Mesendoderm (in vitro differentiated cells): ENCODE results near the gene IL22RA2.

Source experiments
- DNase-seq: peaks from one replicate; pipeline ENCODE4 v3.0.0; 2013
- H2AK5ac ChIP-seq: 2 replicates; pipeline ENCODE4 v1.6.1; 2013; ENCODE audit warnings: low read length, inconsistent platforms
- H2BK120ac ChIP-seq: 2 replicates; pipeline ENCODE4 v1.6.1; 2013; ENCODE audit warnings: low read depth, mild to moderate bottlenecking, low read length, moderate library complexity, mixed read lengths
- H2BK15ac ChIP-seq: replicated peaks from 2 replicates; pipeline ENCODE4 v1.6.1; 2013; ENCODE audit warnings: low read depth, mild to moderate bottlenecking, moderate library complexity
- H2BK5ac ChIP-seq: 2 replicates; pipeline ENCODE4 v1.6.1; 2013; ENCODE audit warnings: low read length, inconsistent platforms
- H3K18ac ChIP-seq: 2 replicates; pipeline ENCODE4 v1.6.1; 2013; ENCODE audit warnings: mild to moderate bottlenecking, low read length, mixed read lengths
- H3K23ac ChIP-seq: one replicate; pipeline ENCODE4 v1.6.1; 2013; ENCODE audit warnings: low read length
- H3K27ac ChIP-seq: 2 replicates; pipeline ENCODE4 v1.5.1; 2013; ENCODE audit warnings: low read depth, mild to moderate bottlenecking, inconsistent platforms, low read length, moderate library complexity
- H3K27me3 ChIP-seq: 2 replicates; pipeline ENCODE4 v1.6.1; 2013; ENCODE audit warnings: low read length, control low read depth, mild to moderate bottlenecking, inconsistent platforms; ENCODE audit not compliant: insufficient read depth, poor library complexity
- H3K36me3 ChIP-seq: 2 replicates; pipeline ENCODE4 v1.6.1; 2013; ENCODE audit warnings: low read length, inconsistent platforms; ENCODE audit not compliant: control insufficient read depth, insufficient read depth
- H3K4ac ChIP-seq: one replicate; pipeline ENCODE4 v1.6.1; 2013; ENCODE audit warnings: low read depth, mild to moderate bottlenecking, low read length, moderate library complexity
- H3K4me1 ChIP-seq: 2 replicates; pipeline ENCODE4 v1.6.1; 2013; ENCODE audit warnings: low read depth, low read length, inconsistent platforms; ENCODE audit not compliant: control insufficient read depth
- H3K4me2 ChIP-seq: 2 replicates; pipeline ENCODE4 v1.6.1; 2013; ENCODE audit warnings: low read length
- H3K4me3 ChIP-seq: 2 replicates; pipeline ENCODE4 v1.5.1; 2013; ENCODE audit warnings: mild to moderate bottlenecking, low read length
- H3K56ac ChIP-seq: one replicate; pipeline ENCODE4 v1.6.1; 2013; ENCODE audit warnings: low read length
- H3K79me1 ChIP-seq: 2 replicates; pipeline ENCODE4 v1.6.1; 2013; ENCODE audit warnings: low read length, inconsistent platforms
- H3K79me2 ChIP-seq: 2 replicates; pipeline ENCODE4 v1.6.1; 2013; ENCODE audit warnings: mild to moderate bottlenecking, low read length; ENCODE audit not compliant: control insufficient read depth, insufficient read depth
- H3K9ac ChIP-seq: 2 replicates; pipeline ENCODE4 v1.6.1; 2013; ENCODE audit warnings: low read length, inconsistent platforms
- H4K5ac ChIP-seq: one replicate; pipeline ENCODE4 v1.6.1; 2013; ENCODE audit warnings: low read length
- H4K8ac ChIP-seq: one replicate; pipeline ENCODE4 v1.6.1; 2013; ENCODE audit warnings: low read depth, mild to moderate bottlenecking, control low read depth, low read length, moderate library complexity
- WGBS: extraction: QIAGEN DNeasy Blood & Tissue Kit; methylation state at CpG from one replicate; pipeline ENCODE4 v1.1.7; 2013; ENCODE audit warnings: low lambda C conversion rate, missing lambda C conversion rate; ENCODE audit not compliant: insufficient coverage; ENCODE audit errors: extremely low coverage; 5-methylcytosine and 5-hydroxymethylcytosine counted together

The IL22RA2 gene

GRCh38 chr6:137190583-137191094, 17.2 kb upstream of the IL22RA2 start:
- H3K56ac ChIP-seq = no peak overlapping the region
- H3K4me1 ChIP-seq = no peaks in the 10 kb centered on the region
- no peaks in the 10 kb centered on the region for H3K79me2 ChIP-seq
- no peak overlapping the region for H4K8ac ChIP-seq
- WGBS = no CpG with 5 or more reads among the region's 5 CpGs
- H3K27ac ChIP-seq = no peak overlapping the region
- H2BK120ac ChIP-seq = no peak overlapping the region
- H3K27me3 ChIP-seq = no peaks in the 10 kb centered on the region
- no peak overlapping the region for H3K4ac ChIP-seq
- H3K36me3 ChIP-seq = no peaks in the 10 kb centered on the region
- H2AK5ac ChIP-seq = no peak overlapping the region
- no peak overlapping the region for H3K4me3 ChIP-seq
- no peak for DNase-seq
- H4K5ac ChIP-seq = no peak overlapping the region
- H3K4me2 ChIP-seq = no peak overlapping the region
- no peaks in the 10 kb centered on the region for H3K79me1 ChIP-seq
- H3K9ac ChIP-seq = no peak overlapping the region
- H3K18ac ChIP-seq = no peak overlapping the region
- H2BK15ac ChIP-seq = no peak overlapping the region
- H2BK5ac ChIP-seq = no peak overlapping the region
- H3K23ac ChIP-seq = no peak overlapping the region

- H3K27me3 ChIP-seq = no peaks in the 10 kb centered on the region
- H2BK5ac ChIP-seq = no peak overlapping the region
- H3K4me2 ChIP-seq = no peak overlapping the region
- H4K5ac ChIP-seq = no peak overlapping the region
- no peaks in the 10 kb centered on the region for H3K4me1 ChIP-seq
- H3K23ac ChIP-seq = no peak overlapping the region
- no peak overlapping the region for H4K8ac ChIP-seq
- no peak overlapping the region for H2BK15ac ChIP-seq
- no peak overlapping the region for H2BK120ac ChIP-seq
- WGBS = 100% methylated on average over 1 of the region's 5 CpGs
- H3K79me2 ChIP-seq = no peaks in the 10 kb centered on the region
- H3K18ac ChIP-seq = no peak overlapping the region
- no peak overlapping the region for H3K56ac ChIP-seq
- H3K9ac ChIP-seq = no peak overlapping the region
- peak; percentile 83 for DNase-seq
- no peak overlapping the region for H3K4me3 ChIP-seq
- no peaks in the 10 kb centered on the region for H3K36me3 ChIP-seq
- H2AK5ac ChIP-seq = no peak overlapping the region
- H3K79me1 ChIP-seq = no peaks in the 10 kb centered on the region
- no peak overlapping the region for H3K27ac ChIP-seq
- H3K4ac ChIP-seq = no peak overlapping the region
These were observed 15.4 kb upstream of the IL22RA2 start for GRCh38 chr6:137188855-137189254.

- Histone ChIP-seq H3K79me2 (no peaks in the 10 kb centered on the region), H3K23ac (no peak overlapping the region), H4K8ac (no peak overlapping the region), H3K18ac (no peak overlapping the region), H3K79me1 (no peaks in the 10 kb centered on the region), H3K56ac (no peak overlapping the region), H3K4me3 (peak overlapping the region; percentile 3), H3K9ac (no peak overlapping the region), H3K36me3 (no peaks in the 10 kb centered on the region), H4K5ac (no peak overlapping the region), H3K27me3 (no peaks in the 10 kb centered on the region), H3K4me2 (no peak overlapping the region), H2BK5ac (no peak overlapping the region), H2BK120ac (no peak overlapping the region), H3K4ac (no peak overlapping the region), H3K27ac (no peak overlapping the region), H3K4me1 (no peaks in the 10 kb centered on the region), H2AK5ac (no peak overlapping the region), H2BK15ac (no peak overlapping the region)
- no CpG with 5 or more reads among the region's 3 CpGs for WGBS
- DNase-seq = no peak
These were observed 11.8 kb upstream of the IL22RA2 start for GRCh38 chr6:137185290-137185689.

GRCh38 chr6:137182654-137183073, 9.2 kb upstream of the IL22RA2 start:
- Histone ChIP-seq H3K18ac (no peak overlapping the region), H3K4me2 (no peak overlapping the region), H3K4me3 (no peak overlapping the region), H3K56ac (no peak overlapping the region), H4K5ac (no peak overlapping the region), H3K23ac (no peak overlapping the region), H3K4me1 (no peaks in the 10 kb centered on the region), H3K27me3 (no peaks in the 10 kb centered on the region), H3K27ac (no peak overlapping the region), H3K36me3 (no peaks in the 10 kb centered on the region), H2BK15ac (no peak overlapping the region), H2BK5ac (no peak overlapping the region), H2BK120ac (no peak overlapping the region), H3K4ac (no peak overlapping the region), H3K79me2 (no peaks in the 10 kb centered on the region), H2AK5ac (no peak overlapping the region), H4K8ac (no peak overlapping the region), H3K79me1 (no peaks in the 10 kb centered on the region), H3K9ac (no peak overlapping the region)
- DNase-seq = peak; percentile 5

- no peaks in the 10 kb centered on the region for H3K27me3 ChIP-seq
- no peaks in the 10 kb centered on the region for H3K4me1 ChIP-seq
- no peak overlapping the region for H3K23ac ChIP-seq
- no peak overlapping the region for H4K5ac ChIP-seq
- H3K4me2 ChIP-seq = no peak overlapping the region
- H3K79me2 ChIP-seq = no peaks in the 10 kb centered on the region
- peak; percentile 19 for DNase-seq
- no peak overlapping the region for H3K56ac ChIP-seq
- H4K8ac ChIP-seq = no peak overlapping the region
- H2BK5ac ChIP-seq = no peak overlapping the region
- H3K4me3 ChIP-seq = no peak overlapping the region
- no peak overlapping the region for H2AK5ac ChIP-seq
- WGBS = no CpG with 5 or more reads among the region's 3 CpGs
- H3K27ac ChIP-seq = no peak overlapping the region
- H3K9ac ChIP-seq = no peak overlapping the region
- no peak overlapping the region for H3K4ac ChIP-seq
- no peak overlapping the region for H3K18ac ChIP-seq
- H2BK15ac ChIP-seq = no peak overlapping the region
- no peaks in the 10 kb centered on the region for H3K36me3 ChIP-seq
- no peak overlapping the region for H2BK120ac ChIP-seq
- H3K79me1 ChIP-seq = no peaks in the 10 kb centered on the region
These were observed 8.6 kb upstream of the IL22RA2 start for GRCh38 chr6:137181891-137182653.

- no peaks in the 10 kb centered on the region for H3K27me3 ChIP-seq
- H4K5ac ChIP-seq = no peak overlapping the region
- no peak overlapping the region for H3K18ac ChIP-seq
- H3K4me1 ChIP-seq = no peaks in the 10 kb centered on the region
- no peaks in the 10 kb centered on the region for H3K36me3 ChIP-seq
- no peak overlapping the region for H3K27ac ChIP-seq
- H2BK120ac ChIP-seq = no peak overlapping the region
- DNase-seq = no peak
- H3K79me2 ChIP-seq = no peaks in the 10 kb centered on the region
- H3K4ac ChIP-seq = no peak overlapping the region
- no peak overlapping the region for H3K9ac ChIP-seq
- H2BK5ac ChIP-seq = no peak overlapping the region
- H2BK15ac ChIP-seq = no peak overlapping the region
- no peaks in the 10 kb centered on the region for H3K79me1 ChIP-seq
- H3K56ac ChIP-seq = no peak overlapping the region
- no peak overlapping the region for H4K8ac ChIP-seq
- no CpG with 5 or more reads among the region's 1 CpG for WGBS
- H2AK5ac ChIP-seq = no peak overlapping the region
- no peak overlapping the region for H3K4me2 ChIP-seq
- no peak overlapping the region for H3K4me3 ChIP-seq
- H3K23ac ChIP-seq = no peak overlapping the region
These were observed 4.2 kb upstream of the IL22RA2 start for GRCh38 chr6:137177611-137178010.
